Measurements from ENCODE around the gene GPR4. TPM values are rescaled to one million over a fixed set of nuclear protein-coding genes. Genes with fewer than 3 reads are reported as not detected.

Gene GPR4
- total RNA-seq, 4 donors from 2014 or later, result 0.49 to 2.4 (median 1.6) TPM

- Histone ChIP-seq H3K4me1 (peaks cover 21% of the 10 kb centered on the region), H3K4me3 (no peak overlapping the region), H3K36me3 (no peaks in the 10 kb centered on the region), H3K27ac (peak overlapping the region; percentile 5), H3K27me3 (no peaks in the 10 kb centered on the region), H3K9me3 (no peaks in the 10 kb centered on the region)
- no peak for DNase-seq (ENCODE audit: low spot score in 2 of 2)
- TF ChIP-seq POLR2A (IDR thresholded peaks at IDR 0.05), result no peak
- TF ChIP-seq CTCF (IDR thresholded peaks at IDR 0.05), result no peak
- 66% methylated on average over 7 of the region's 7 CpGs for WGBS
Measured at GRCh38 chr19:45542234-45542668, 59.8 kb downstream of the GPR4 start.

Other genes starting within 250 kb of the GPR4 start
- gene ERCC2, start 231.6 kb downstream of the GPR4 start, total RNA-seq, result 10 to 100 TPM; 10.2 to 22.3 (median 14.1) TPM
- 100 to 1,000 TPM; 195 to 597 (median 280) TPM for gene PPP1R13L, start 197.1 kb downstream of the GPR4 start, total RNA-seq
- gene POLR1G, start 195.6 kb downstream of the GPR4 start, total RNA-seq, result 10 to 100 TPM in 2 of 4 donors, 1 to 10 TPM in 2; 4.7 to 12.2 (median 8.0) TPM
- gene ERCC1, start 178.3 kb downstream of the GPR4 start, total RNA-seq, result 100 to 1,000 TPM; 102 to 120 (median 106) TPM
- 100 to 1,000 TPM; 326 to 676 (median 518) TPM for gene FOSB, start 134.2 kb downstream of the GPR4 start, total RNA-seq
- gene RTN2, start 105.2 kb downstream of the GPR4 start, total RNA-seq, result 10 to 100 TPM in 2 of 4 donors, 1 to 10 TPM in 2; 5.4 to 12.2 (median 10.7) TPM
- gene PPM1N, start 103.8 kb downstream of the GPR4 start, total RNA-seq, result 1 to 10 TPM; 2.9 to 6.3 (median 5.6) TPM
- gene VASP, start 94.7 kb downstream of the GPR4 start, total RNA-seq, result 10 to 100 TPM; 34.8 to 51.3 (median 43.6) TPM
- gene OPA3, start 17.4 kb downstream of the GPR4 start, total RNA-seq, result 10 to 100 TPM; 13.8 to 25.6 (median 22.5) TPM
- gene EML2, start 37.2 kb upstream of the GPR4 start, total RNA-seq, result 100 to 1,000 TPM in 1 of 4 donors, 10 to 100 TPM in 3; 60.0 to 112 (median 74.8) TPM
- 10 to 100 TPM in 1 of 4 donors, 1 to 10 TPM in 2, under 1 TPM in 1; 0.95 to 11.2 (median 1.6) TPM for gene GIPR, start 66.0 kb upstream of the GPR4 start, total RNA-seq
- gene SNRPD2, start 89.7 kb upstream of the GPR4 start, total RNA-seq, result 100 to 1,000 TPM in 3 of 4 donors, 10 to 100 TPM in 1; 80.9 to 160 (median 146) TPM
- 10 to 100 TPM in 1 of 4 donors, 1 to 10 TPM in 3; 5.9 to 11.4 (median 8.4) TPM for gene QPCTL, start 90.5 kb upstream of the GPR4 start, total RNA-seq
- gene FBXO46, start 128.7 kb upstream of the GPR4 start, total RNA-seq, result 10 to 100 TPM; 13.5 to 24.1 (median 15.7) TPM
- not detected for gene MEIOSIN, start 131.2 kb upstream of the GPR4 start, total RNA-seq
- gene SIX5, start 167.0 kb upstream of the GPR4 start, total RNA-seq, result 10 to 100 TPM; 10.5 to 14.7 (median 14.3) TPM
- gene DMPK, start 180.3 kb upstream of the GPR4 start, total RNA-seq, result 10 to 100 TPM; 15.0 to 27.3 (median 20.3) TPM
- 10 to 100 TPM; 22.7 to 40.6 (median 32.0) TPM for gene DMWD, start 190.6 kb upstream of the GPR4 start, total RNA-seq
- gene RSPH6A, start 213.1 kb upstream of the GPR4 start, total RNA-seq, result under 1 TPM in 2 of 4 donors, not detected in 2; 0.38 to 0.68 TPM